ENCODE measurements around the gene SYTL1.

SYTL1 gene

GRCh38 chr1:27364696-27365371 lies 23.0 kb downstream of the SYTL1 start:
- no peak for DNase-seq (ENCODE audit: low read depth)

DNA sequence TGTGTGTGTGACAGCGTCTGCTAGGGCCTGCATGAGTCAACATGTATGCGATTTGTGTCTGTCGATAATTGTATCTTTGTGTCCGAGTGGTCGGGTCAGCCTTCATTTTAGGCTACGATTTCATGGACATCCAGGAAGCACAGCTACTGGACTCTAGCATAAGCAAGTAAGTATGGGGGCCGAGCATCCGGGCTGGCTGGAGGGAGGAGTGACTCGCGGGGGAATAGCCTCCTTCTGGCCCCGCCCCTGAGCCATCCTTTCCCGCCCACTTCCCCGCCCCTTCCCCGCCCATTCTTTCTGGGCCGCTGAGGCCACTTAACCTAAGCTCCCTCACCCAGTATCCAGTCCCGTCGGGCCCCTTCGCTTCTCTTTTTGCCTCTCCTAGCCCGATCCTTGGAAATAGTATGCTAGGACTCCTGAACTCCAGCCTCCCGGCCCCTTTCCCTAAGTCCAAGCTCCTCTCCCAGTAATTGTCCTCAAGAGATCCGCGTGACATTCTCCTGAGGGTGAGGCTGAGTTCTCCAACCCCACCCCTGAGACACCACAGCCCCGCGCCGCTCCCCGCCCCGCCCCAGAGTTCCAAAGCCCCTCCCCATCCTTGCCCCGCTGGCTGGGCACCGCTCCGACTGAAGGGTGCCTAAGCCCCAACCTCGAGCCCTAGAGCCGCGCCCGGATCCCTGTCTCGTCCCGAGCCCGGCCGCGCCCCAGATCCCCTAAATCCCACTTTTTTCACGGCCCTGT lies 23.7 kb downstream of the SYTL1 start:
- peak; percentile 78 for DNase-seq (ENCODE audit: low read depth)

DNA sequence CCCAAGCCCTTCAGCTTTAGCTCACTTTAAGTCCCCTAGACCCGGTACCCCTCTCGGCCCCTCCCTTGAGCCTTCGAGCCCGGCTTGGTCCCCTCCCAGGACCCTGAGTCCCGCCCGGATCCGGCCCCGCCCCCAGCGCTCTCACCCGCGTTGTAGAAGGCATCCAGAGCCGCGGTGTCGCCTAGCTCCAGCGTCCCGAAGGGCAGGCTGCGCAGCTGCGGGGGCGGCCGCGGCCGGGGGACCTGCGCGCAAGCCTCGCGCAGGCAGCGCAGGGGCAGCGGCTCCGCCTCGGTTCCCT lies 24.2 kb downstream of the SYTL1 start:
- DNase-seq (ENCODE audit: low read depth), result no peak

DNA sequence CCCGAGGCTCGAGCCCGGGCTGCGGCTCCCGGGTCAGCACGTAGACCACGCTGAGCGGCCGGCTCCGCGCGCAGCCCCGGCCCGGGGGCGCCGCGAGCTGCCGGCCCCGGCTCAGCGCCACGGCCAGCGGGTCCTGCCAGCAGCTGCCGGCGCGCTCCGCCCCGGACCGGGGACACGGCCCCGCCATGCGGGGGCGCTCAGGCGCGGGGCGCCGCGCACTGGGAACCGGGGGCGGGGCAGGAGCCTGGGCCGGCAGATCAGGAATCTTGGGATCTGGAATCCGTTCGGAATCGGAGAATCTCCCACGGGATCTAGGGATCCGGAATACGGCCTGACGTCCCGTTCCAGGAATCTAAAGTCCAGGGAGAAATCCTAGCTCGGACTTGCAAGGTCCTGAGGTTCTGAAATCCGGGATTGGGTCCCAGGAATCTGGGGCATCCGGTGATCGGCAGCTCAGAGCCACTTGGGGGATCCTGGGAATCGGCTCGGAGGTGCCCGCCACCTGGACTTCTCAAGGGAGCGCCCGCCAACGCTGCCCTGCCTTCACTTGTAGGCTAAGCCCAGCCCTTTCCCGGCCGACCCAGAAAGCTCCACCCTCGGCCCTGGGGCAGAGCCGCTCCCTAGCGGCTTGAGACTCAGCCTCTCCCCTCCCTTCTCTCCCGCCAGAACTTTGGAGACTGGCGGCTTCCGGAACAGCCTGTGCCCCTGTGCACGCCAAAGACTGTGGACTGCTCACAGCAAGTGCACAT lies 24.8 kb downstream of the SYTL1 start, which contains the start of gene MAP3K6:
Gene MAP3K6, minus strand, starts transcription at position 551 of the 749 bp plus-strand sequence. Its CDS starts 364 bp downstream, at position 187.
- DNase-seq (ENCODE audit: low read depth), result peak; percentile 80

GRCh38 chr1:27367160-27367650 lies 25.4 kb downstream of the SYTL1 start:
- no peak for DNase-seq (ENCODE audit: low read depth)

DNA sequence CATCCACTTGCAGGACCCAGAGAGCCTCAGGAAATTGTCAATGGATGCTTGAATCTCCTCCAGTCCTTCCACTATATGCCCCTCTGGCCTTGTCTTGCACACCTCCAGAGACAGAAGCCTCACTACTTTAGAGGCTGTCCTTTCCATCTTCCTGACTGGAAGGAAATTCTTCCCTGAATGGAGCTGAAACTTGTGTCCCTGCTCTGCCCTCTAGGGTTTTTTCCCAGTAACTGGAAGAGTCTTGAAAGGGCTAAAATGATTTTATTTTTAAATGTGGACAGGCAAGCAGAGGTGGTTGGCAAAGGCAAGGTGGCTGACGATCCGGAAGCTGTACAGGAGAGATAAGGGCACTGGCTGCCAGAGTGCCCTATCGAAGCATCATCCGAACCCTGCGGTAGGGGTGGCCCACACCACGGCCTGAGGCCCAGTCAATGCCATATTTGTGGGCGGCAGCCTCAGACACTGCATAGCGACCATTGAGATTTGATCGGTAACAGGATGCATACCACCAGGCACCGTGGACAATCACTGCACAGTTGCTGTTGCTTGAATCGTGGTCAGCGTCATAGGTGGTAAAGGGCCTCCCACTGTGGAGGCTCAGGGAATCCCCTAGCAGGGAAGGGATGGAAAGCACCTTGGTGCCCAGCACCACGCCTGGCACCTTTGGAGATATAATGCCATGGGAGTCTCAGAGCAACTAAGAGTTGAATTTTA lies 27.2 kb downstream of the SYTL1 start:
- DNase-seq (ENCODE audit: low read depth), result no peak

GRCh38 chr1:27372022-27372807 lies 30.4 kb downstream of the SYTL1 start:
- DNase-seq (ENCODE audit: low read depth), result no peak

DNA sequence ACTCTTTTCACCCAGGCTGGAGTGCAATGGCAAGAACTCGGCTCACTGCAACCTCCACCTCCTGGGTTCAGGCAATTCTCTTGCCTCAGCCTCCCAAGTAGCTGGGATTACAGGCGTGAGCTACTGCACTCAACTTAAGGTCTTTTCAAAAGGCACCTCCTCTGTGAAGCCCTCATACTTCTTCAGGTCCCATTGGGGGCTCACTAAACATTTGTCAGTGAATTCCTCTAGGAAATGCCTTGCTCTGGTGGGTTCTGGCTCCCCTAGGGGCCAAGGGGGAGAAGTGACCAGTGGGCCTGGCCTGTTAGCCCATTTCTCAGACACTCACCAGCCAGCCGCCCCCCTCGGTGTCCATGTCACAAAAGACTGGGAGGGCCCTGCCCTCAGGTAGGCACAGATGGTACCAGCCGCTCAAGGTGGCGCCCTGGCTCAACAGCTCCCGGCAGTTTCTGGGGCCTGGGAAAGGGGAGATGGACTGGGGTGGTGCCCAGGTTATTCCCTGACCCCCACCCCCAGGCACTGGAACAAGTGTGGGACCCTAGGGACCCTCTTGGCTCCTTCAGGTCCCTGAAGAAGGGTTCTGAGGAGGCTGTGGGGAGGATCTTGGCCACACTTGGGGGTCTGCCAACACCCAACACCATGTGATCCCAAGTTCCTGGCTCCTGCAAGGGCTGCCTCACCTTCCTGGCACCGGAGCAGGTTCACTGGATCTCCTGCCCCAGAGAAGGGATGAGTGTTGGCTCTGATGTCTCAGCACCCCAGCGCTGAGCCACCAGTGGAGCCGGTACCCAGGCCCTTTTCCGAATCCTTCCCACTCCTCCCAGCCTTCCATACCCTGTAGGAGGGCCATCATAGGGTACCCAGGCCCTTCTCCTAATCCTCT lies 31.2 kb downstream of the SYTL1 start:
- no peak for DNase-seq (ENCODE audit: low read depth)

GRCh38 chr1:27374362-27375086 lies 32.7 kb downstream of the SYTL1 start, which contains the start of gene FCN3:
FCN3 (minus strand) TSS chr1:27374824; CDS start chr1:27374818, 6 bp downstream.
- no peak for DNase-seq (ENCODE audit: low read depth)

DNA sequence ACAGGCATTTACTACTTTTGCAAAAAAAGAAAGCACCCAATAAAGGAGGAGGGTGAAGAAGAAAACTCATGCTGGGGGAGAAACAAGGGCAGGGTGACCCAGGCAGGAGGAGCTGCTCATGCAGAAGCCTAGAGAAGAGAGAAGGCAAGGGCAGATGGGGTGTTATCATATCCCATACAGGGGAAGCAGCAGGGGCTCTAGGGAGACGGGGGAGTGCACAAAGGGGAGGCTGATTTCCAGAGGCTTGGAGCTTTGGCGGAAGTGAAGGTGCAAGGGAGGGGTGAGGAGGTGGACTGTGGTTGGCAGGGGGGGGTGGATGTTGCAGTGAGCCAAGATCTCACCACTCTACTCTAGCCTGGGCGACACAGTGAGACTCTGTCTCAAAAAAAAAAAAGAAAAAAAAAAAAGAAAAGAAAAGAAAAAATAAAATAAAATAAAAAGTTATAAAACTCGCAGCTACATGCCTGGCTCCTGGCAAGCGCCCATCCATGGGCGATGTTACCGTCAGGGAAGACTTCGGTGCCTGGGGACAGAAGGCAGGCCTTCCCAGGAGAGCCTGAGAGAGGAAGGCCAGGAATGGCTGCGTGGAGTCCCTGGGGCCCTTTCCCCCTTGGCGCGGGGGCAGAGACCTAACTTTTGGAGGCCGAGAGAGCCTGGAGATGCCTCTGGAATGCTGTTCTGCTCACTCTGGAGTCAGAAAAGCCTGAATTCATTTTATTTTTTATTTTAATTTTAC lies 36.1 kb downstream of the SYTL1 start:
- no peak for DNase-seq (ENCODE audit: low read depth)

DNA sequence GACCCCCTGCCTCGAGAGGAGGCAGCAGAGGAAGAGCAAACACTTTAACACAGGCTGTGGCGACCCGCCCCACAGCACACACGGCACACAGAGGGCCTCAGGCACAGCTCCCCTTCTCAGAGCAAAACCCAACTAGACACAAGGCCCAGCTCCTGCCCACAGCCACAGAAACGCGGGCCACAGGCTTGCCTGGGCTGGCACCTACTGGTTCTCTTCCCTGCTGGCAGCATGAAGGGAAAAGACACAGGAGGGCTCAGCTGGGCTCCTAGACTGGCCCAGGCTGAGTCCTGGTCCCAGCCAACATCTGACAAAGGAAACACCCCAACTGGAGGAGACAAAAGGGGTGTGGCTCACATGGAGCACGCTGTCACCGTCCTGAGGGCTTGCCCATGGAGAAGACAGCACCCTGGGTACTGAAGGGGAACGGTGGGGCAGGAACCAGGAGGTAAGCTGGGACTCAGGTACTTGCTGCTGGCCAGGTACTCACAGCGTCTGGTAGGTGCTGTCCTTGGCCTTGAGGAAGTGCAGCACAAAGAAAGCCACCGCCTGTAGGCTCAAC lies 37.8 kb downstream of the SYTL1 start:
- no peak for DNase-seq (ENCODE audit: low read depth)

- no peak for DNase-seq (ENCODE audit: low read depth)
These were observed 38.4 kb downstream of the SYTL1 start for GRCh38 chr1:27380224-27380623.

- no peak for DNase-seq (ENCODE audit: low read depth)
These were observed 39.2 kb downstream of the SYTL1 start for GRCh38 chr1:27380766-27381733.

- DNase-seq (ENCODE audit: low read depth), result no peak
These were observed 40.3 kb downstream of the SYTL1 start for GRCh38 chr1:27381969-27382762.

DNA sequence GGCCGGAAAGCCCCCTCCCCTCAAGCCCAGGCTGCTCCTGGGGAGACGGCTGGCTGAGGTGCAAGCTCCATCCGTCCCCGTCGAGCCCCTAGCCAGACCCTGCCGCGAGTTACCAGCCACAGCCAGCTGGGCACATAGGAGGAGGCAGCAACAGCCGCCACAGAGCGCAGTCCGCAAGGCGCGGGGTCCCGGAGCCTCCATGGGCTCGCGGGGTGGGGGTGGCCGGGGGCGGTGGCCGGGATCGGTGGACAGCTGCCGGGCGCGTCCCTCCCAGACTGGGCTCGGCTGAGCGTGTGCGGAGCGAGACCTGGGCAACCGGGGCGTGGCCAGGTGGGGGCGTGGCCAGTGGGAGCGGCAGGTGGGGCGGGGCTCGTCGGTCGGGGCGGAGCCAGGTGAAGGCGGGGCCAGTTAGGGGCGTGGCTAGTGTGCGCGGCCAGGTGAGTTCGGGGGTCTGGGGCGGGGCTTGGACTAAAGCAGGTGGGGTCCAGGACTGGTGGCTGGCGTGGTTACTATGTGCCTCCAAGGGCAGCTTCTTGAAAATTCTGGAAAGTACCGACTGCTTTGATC lies 41.3 kb downstream of the SYTL1 start, which contains the start of gene CD164L2:
Gene CD164L2, minus strand, starts transcription at position 295 of the 567 bp plus-strand sequence. Its CDS starts 94 bp downstream, at position 201.
- no peak for DNase-seq (ENCODE audit: low read depth)

GRCh38 chr1:27383661-27384060 lies 41.8 kb downstream of the SYTL1 start:
- no peak for DNase-seq (ENCODE audit: low read depth)
